Measurements from ENCODE around the gene TRIM14. TPM values are rescaled to one million over a fixed set of nuclear protein-coding genes. Genes with fewer than 3 reads are reported as not detected.

Gene TRIM14
- total RNA-seq, 1 experiment from 2014 or later: 11.9 TPM

GRCh38 chr9:98062161-98062560 is 56.9 kb downstream of the TRIM14 start (continued):
- no peak for TF ChIP-seq E2F1 (CRISPR knock-in tag; IDR thresholded peaks at IDR 0.05)
- TF ChIP-seq FOXP4 (CRISPR knock-in tag; IDR thresholded peaks at IDR 0.05): no peak
- no peak for TF ChIP-seq ZNF396 (CRISPR knock-in tag; IDR thresholded peaks at IDR 0.05; ENCODE audit: borderline replicate concordance)
- TF ChIP-seq SMAD3 (CRISPR knock-in tag; IDR thresholded peaks at IDR 0.05; ENCODE audit: borderline replicate concordance): no peak
- no peak for TF ChIP-seq PREB (CRISPR knock-in tag; IDR thresholded peaks at IDR 0.05; ENCODE audit: borderline replicate concordance)
- no peak for TF ChIP-seq ARID4B (CRISPR knock-in tag; IDR thresholded peaks at IDR 0.05; ENCODE audit: borderline replicate concordance)

GRCh38 chr9:98057138-98057799 is 61.8 kb downstream of the TRIM14 start:
- no peak for TF ChIP-seq NR1H2 (CRISPR knock-in tag; IDR thresholded peaks at IDR 0.05)
- H3K27me3 Mint-ChIP-seq (ENCODE audit: low read depth): peaks cover 22% of the 10 kb centered on the region
- ATAC-seq (no peak), DNase-seq (ENCODE audit: low spot score) (no peak)
- POLR2A ChIA-PET: interaction anchor here (1.2 to 1.6 kb wide), 3 partner anchors 12 to 199 kb away, joined by 3 to 5 read pairs (median 5); partner anchors contain the start of gene TBC1D2
- peak overlapping the region; percentile 89 for H3K4me3 Mint-ChIP-seq
- no peaks in the 10 kb centered on the region for H3K4me1 Mint-ChIP-seq
- peaks cover 8% of the 10 kb centered on the region for H3K36me3 Mint-ChIP-seq
- H3K9me3 Mint-ChIP-seq: no peaks in the 10 kb centered on the region
- peak overlapping the region; percentile 50; the same call in 1 of the 2 replicates for H3K27ac Mint-ChIP-seq
- CTCF ChIA-PET: interaction anchor here (0.6 to 3.1 kb wide), 8 partner anchors 17 to 198 kb away, joined by 3 to 19 read pairs (median 4); partner anchors contain the start of gene TBC1D2

- CTCF ChIA-PET: interaction anchor here (0.6 to 3.1 kb wide), 14 partner anchors 9 to 207 kb away, joined by 3 to 19 read pairs (median 4); partner anchors contain the start of genes TBC1D2 and TRMO
- H3K4me1 Mint-ChIP-seq: no peaks in the 10 kb centered on the region
- peak; percentile 91 for DNase-seq (ENCODE audit: low spot score)
- peak within 1 kb of the TSS; percentile 89 for H3K4me3 Mint-ChIP-seq
- peaks cover 6% of the 10 kb centered on the region for H3K36me3 Mint-ChIP-seq
- peak; percentile 94 for ATAC-seq
- H3K9me3 Mint-ChIP-seq: no peaks in the 10 kb centered on the region
- POLR2A ChIA-PET: interaction anchor here (1.2 to 1.6 kb wide), 3 partner anchors 11 to 200 kb away, joined by 3 to 5 read pairs (median 5); partner anchors contain the start of gene TBC1D2
- peaks cover 25% of the 10 kb centered on the region for H3K27me3 Mint-ChIP-seq (ENCODE audit: low read depth)
- H3K27ac Mint-ChIP-seq: peak within 1 kb of the TSS; percentile 57; the same call in 1 of the 2 replicates
- TF ChIP-seq GABPB1 (CRISPR knock-in tag; IDR thresholded peaks at IDR 0.05): peak; percentile 82
- peak; percentile 22; the same call in 1 of the 2 replicates for TF ChIP-seq ZNF423 (CRISPR knock-in tag; IDR thresholded peaks at IDR 0.05)
- TF ChIP-seq HMGA2 (CRISPR knock-in tag; IDR thresholded peaks at IDR 0.05): no peak
- no peak for TF ChIP-seq USF2 (CRISPR knock-in tag; IDR thresholded peaks at IDR 0.05)
- TF ChIP-seq MYBL2 (CRISPR knock-in tag; IDR thresholded peaks at IDR 0.05): no peak; the same call in 1 of the 2 replicates
- no peak for TF ChIP-seq ATF6 (CRISPR knock-in tag; IDR thresholded peaks at IDR 0.05)
- no peak for TF ChIP-seq CTCF (IDR thresholded peaks at IDR 0.05)
These were observed 62.5 kb downstream of the TRIM14 start, which contains the start of gene NANS for GRCh38 chr9:98056269-98057137. NANS (plus strand) TSS chr9:98056732; CDS start chr9:98056809, 77 bp downstream.

Measured in WTC11 (cell line).